H9 (cell line): ENCODE results near the gene TSPYL4. TPM values are rescaled to one million over a fixed set of nuclear protein-coding genes. Genes with fewer than 3 reads are reported as not detected.
"Not testable (repeated sequence)": the region's sequence is repeated elsewhere in the genome, so short reads cannot be mapped to it uniquely, and the experiment has no call there.

ENCODE experiments used
- DNase-seq: peaks from one replicate; pipeline ENCODE4 v3.0.0-alpha.2; 2017
- H2AFZ ChIP-seq: one replicate; pipeline ENCODE4 v1.6.1; 2013; ENCODE audit warnings: mild to moderate bottlenecking, low read length, control low read depth, moderate library complexity
- H2AK5ac ChIP-seq: 2 replicates; pipeline ENCODE4 v1.6.1; 2013; ENCODE audit warnings: low read length, control low read depth, mixed read lengths; ENCODE audit not compliant: insufficient read length
- H2BK120ac ChIP-seq: one replicate; pipeline ENCODE4 v1.6.1; 2013; ENCODE audit warnings: low read depth, mild to moderate bottlenecking, low read length, control low read depth, inconsistent platforms; ENCODE audit not compliant: poor library complexity, severe bottlenecking
- H2BK12ac ChIP-seq: 2 replicates; pipeline ENCODE4 v1.6.1; 2013; ENCODE audit warnings: low read length, control low read depth, mixed read lengths, low read depth; ENCODE audit not compliant: insufficient read length
- H2BK15ac ChIP-seq: 2 replicates; pipeline ENCODE4 v1.6.1; 2013; ENCODE audit warnings: low read depth, low read length, control low read depth
- H2BK20ac ChIP-seq: one replicate; pipeline ENCODE4 v1.6.1; 2013; ENCODE audit warnings: low read depth, mild to moderate bottlenecking, low read length, control low read depth, inconsistent platforms; ENCODE audit not compliant: poor library complexity, severe bottlenecking
- H2BK5ac ChIP-seq: 2 replicates; pipeline ENCODE4 v1.6.1; 2013; ENCODE audit warnings: low read length, control low read depth, mixed read lengths; ENCODE audit not compliant: insufficient read length
- H3K14ac ChIP-seq: 2 replicates; pipeline ENCODE4 v1.6.1; 2013; ENCODE audit warnings: low read length, control low read depth; ENCODE audit not compliant: insufficient read depth
- H3K18ac ChIP-seq: 2 replicates; pipeline ENCODE4 v1.6.1; 2013; ENCODE audit warnings: low read depth, mild to moderate bottlenecking, mixed read lengths, low read length, control low read depth; ENCODE audit not compliant: insufficient read length
- H3K23ac ChIP-seq: 2 replicates; pipeline ENCODE4 v1.6.1; 2013; ENCODE audit warnings: low read length, control low read depth, mixed read lengths, low read depth; ENCODE audit not compliant: insufficient read length
- H3K23me2 ChIP-seq: 2 replicates; pipeline ENCODE4 v1.6.1; 2013; ENCODE audit warnings: low read depth, mild to moderate bottlenecking, mixed read lengths, low read length, control low read depth; ENCODE audit not compliant: insufficient read length, poor library complexity, severe bottlenecking
- H3K27ac ChIP-seq: 2 replicates; pipeline ENCODE4 v1.5.1; 2013; ENCODE audit warnings: low read length, control low read depth, mixed read lengths, low read depth; ENCODE audit not compliant: insufficient read length
- H3K27me3 ChIP-seq: 2 replicates; pipeline ENCODE4 v1.6.1; 2013; ENCODE audit warnings: low read length, control low read depth, inconsistent platforms; ENCODE audit not compliant: insufficient read depth
- H3K4ac ChIP-seq: 2 replicates; pipeline ENCODE4 v1.6.1; 2013; ENCODE audit warnings: low read depth, mild to moderate bottlenecking, control low read depth, inconsistent platforms, low read length, moderate library complexity
- H3K4me1 ChIP-seq: 2 replicates; pipeline ENCODE4 v1.6.1; 2013; ENCODE audit warnings: low read length, control low read depth, inconsistent platforms; ENCODE audit not compliant: insufficient read depth
- H3K4me2 ChIP-seq: 2 replicates; pipeline ENCODE4 v1.6.1; 2013; ENCODE audit warnings: low read length, control low read depth, mixed read lengths; ENCODE audit not compliant: insufficient read length, insufficient read depth
- H3K56ac ChIP-seq: 2 replicates; pipeline ENCODE4 v1.6.1; 2013; ENCODE audit warnings: low read depth, mild to moderate bottlenecking, mixed read lengths, low read length, control low read depth; ENCODE audit not compliant: insufficient read length
- H3K79me1 ChIP-seq: 2 replicates; pipeline ENCODE4 v1.6.1; 2013; ENCODE audit warnings: low read depth, mild to moderate bottlenecking, moderate library complexity, low read length, control low read depth, inconsistent platforms; ENCODE audit not compliant: insufficient read depth, poor library complexity, severe bottlenecking
- H3K79me2 ChIP-seq: 2 replicates; pipeline ENCODE4 v1.6.1; 2013; ENCODE audit warnings: low read length, control low read depth, inconsistent platforms; ENCODE audit not compliant: insufficient read depth
- H3K9ac ChIP-seq: 2 replicates; pipeline ENCODE4 v1.6.1; 2013; ENCODE audit warnings: low read length, control low read depth, mixed read lengths; ENCODE audit not compliant: insufficient read length; ENCODE audit errors: extremely low read depth
- H3K9me3 ChIP-seq: one replicate; pipeline ENCODE4 v1.6.1; 2013; ENCODE audit warnings: low read depth, low read length, inconsistent platforms; ENCODE audit not compliant: control insufficient read depth
- H3T11ph ChIP-seq: one replicate; pipeline ENCODE4 v1.6.1; 2013; ENCODE audit warnings: mild to moderate bottlenecking, low read length, control low read depth, inconsistent platforms
- H4K20me1 ChIP-seq: one replicate; pipeline ENCODE4 v1.6.1; 2013; ENCODE audit not compliant: control insufficient read depth, insufficient read length, insufficient read depth
- H4K5ac ChIP-seq: 2 replicates; pipeline ENCODE4 v1.6.1; 2013; ENCODE audit warnings: low read depth, mild to moderate bottlenecking, mixed read lengths, low read length, control low read depth; ENCODE audit not compliant: insufficient read length
- H4K8ac ChIP-seq: replicated peaks from 2 replicates; pipeline ENCODE4 v1.6.1; 2013; ENCODE audit warnings: low read length, control low read depth, mixed read lengths, low read depth; ENCODE audit not compliant: insufficient read length
- H4K91ac ChIP-seq: 2 replicates; pipeline ENCODE4 v1.6.1; 2013; ENCODE audit warnings: low read depth, mild to moderate bottlenecking, moderate library complexity, mixed read lengths, low read length, control low read depth; ENCODE audit not compliant: insufficient read length
- H3K27ac Mint-ChIP-seq, 3 experiments: 2 replicates in 2 of 3; 3 replicates in 1 of 3; pipeline ENCODE4 v1.8.0; 2020 to 2021; ENCODE audit warnings: mixed read lengths in 3 of 3, mild to moderate bottlenecking in 1 of 3, moderate library complexity in 1 of 3
- H3K27me3 Mint-ChIP-seq: 2 replicates; pipeline ENCODE4 v1.8.0; 2021; ENCODE audit warnings: low read depth, mild to moderate bottlenecking, moderate library complexity, mixed read lengths
- H3K36me3 Mint-ChIP-seq, 3 experiments: 2 replicates in 2 of 3; 3 replicates in 1 of 3; pipeline ENCODE4 v1.8.0; 2020 to 2021; ENCODE audit warnings: low read depth in 3 of 3, mixed read lengths in 3 of 3; ENCODE audit not compliant: insufficient read depth in 1 of 3
- H3K4me1 Mint-ChIP-seq, 2 experiments: 2 replicates each; pipeline ENCODE4 v1.8.0; 2020; ENCODE audit warnings: mixed read lengths in 2 of 2
- H3K4me3 Mint-ChIP-seq, 2 experiments: 2 replicates in 1 of 2; 3 replicates in 1 of 2; pipeline ENCODE4 v1.8.0; 2020 to 2021; ENCODE audit warnings: mild to moderate bottlenecking in 2 of 2, mixed read lengths in 2 of 2, moderate library complexity in 1 of 2
- H3K9me3 Mint-ChIP-seq, 2 experiments: 2 replicates in 1 of 2; 3 replicates in 1 of 2; pipeline ENCODE4 v1.8.0; 2020; ENCODE audit warnings: mild to moderate bottlenecking in 2 of 2, mixed read lengths in 2 of 2, moderate library complexity in 1 of 2
- WGBS: extraction: QIAGEN DNeasy Blood & Tissue Kit; methylation state at CpG from one replicate; pipeline ENCODE4 v1.1.7; 2013; ENCODE audit warnings: missing lambda C conversion rate, low lambda C conversion rate, mixed read lengths; ENCODE audit not compliant: insufficient read length; ENCODE audit errors: extremely low coverage; 5-methylcytosine and 5-hydroxymethylcytosine counted together
- total RNA-seq: library from RNA; stranded (reverse); gene quantifications from 2 replicates; pipeline ENCODE4 v1.2.1, GENCODE V29; 2021
- TF ChIP-seq, protein P1 (sequence below): fragments of 200-600 bp; sonication (generic); conservative IDR thresholded peaks from 3 replicates; pipeline ENCODE4 v1.8.0; 2021; ENCODE audit warnings: antibody characterized with exemption, mild to moderate bottlenecking

TSPYL4 gene
- total RNA-seq, 1 experiment from 2014 or later, result 19.0 TPM

- Histone ChIP-seq H3K79me2 (no peaks in the 10 kb centered on the region), H4K20me1 (no peaks in the 10 kb centered on the region), H2BK5ac (no peak overlapping the region), H3K4me1 (no peaks in the 10 kb centered on the region; the same call in 1 of the 2 replicates), H3K9ac (no peak overlapping the region), H3K14ac (no peak overlapping the region), H2BK120ac (no peak overlapping the region), H2BK12ac (no peak overlapping the region), H2BK20ac (no peak overlapping the region), H4K91ac (no peak overlapping the region), H2AK5ac (no peak overlapping the region), H3K23ac (no peak overlapping the region), H4K8ac (no peak overlapping the region), H3K18ac (no peak overlapping the region), H3K4me2 (no peak overlapping the region), H3K4ac (no peak overlapping the region), H4K5ac (no peak overlapping the region), H3K79me1 (no peaks in the 10 kb centered on the region), H2BK15ac (no peak overlapping the region), H3K23me2 (no peaks in the 10 kb centered on the region), H3K56ac (no peak overlapping the region), H3T11ph (no peak overlapping the region), H3K27ac (no peak overlapping the region), H3K27me3 (no peaks in the 10 kb centered on the region), H2AFZ (no peak overlapping the region), H3K9me3 (no peaks in the 10 kb centered on the region)
- Mint-ChIP-seq H3K4me1 (peaks cover 3 to 5% of the 10 kb centered on the region in 2 experiments; a peak in 2 of 4 replicates), H3K9me3 (no peaks in the 10 kb centered on the region), H3K27me3 (no peaks in the 10 kb centered on the region; the same call in 1 of the 2 replicates), H3K36me3 (no peaks in the 10 kb centered on the region), H3K4me3 (no peak overlapping the region), H3K27ac (no peak overlapping the region)
- no peak for DNase-seq
- no CpG with 5 or more reads among the region's 1 CpG for WGBS
- TF ChIP-seq, protein P1, sequence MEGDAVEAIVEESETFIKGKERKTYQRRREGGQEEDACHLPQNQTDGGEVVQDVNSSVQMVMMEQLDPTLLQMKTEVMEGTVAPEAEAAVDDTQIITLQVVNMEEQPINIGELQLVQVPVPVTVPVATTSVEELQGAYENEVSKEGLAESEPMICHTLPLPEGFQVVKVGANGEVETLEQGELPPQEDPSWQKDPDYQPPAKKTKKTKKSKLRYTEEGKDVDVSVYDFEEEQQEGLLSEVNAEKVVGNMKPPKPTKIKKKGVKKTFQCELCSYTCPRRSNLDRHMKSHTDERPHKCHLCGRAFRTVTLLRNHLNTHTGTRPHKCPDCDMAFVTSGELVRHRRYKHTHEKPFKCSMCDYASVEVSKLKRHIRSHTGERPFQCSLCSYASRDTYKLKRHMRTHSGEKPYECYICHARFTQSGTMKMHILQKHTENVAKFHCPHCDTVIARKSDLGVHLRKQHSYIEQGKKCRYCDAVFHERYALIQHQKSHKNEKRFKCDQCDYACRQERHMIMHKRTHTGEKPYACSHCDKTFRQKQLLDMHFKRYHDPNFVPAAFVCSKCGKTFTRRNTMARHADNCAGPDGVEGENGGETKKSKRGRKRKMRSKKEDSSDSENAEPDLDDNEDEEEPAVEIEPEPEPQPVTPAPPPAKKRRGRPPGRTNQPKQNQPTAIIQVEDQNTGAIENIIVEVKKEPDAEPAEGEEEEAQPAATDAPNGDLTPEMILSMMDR, result no peak
Observed at GRCh38 chr6:116286773-116287358, 33.0 kb upstream of the TSPYL4 start.

GRCh38 chr6:116284984-116285383, 31.1 kb upstream of the TSPYL4 start:
- H3K9me3 Mint-ChIP-seq, H3K27ac ChIP-seq, H2BK20ac ChIP-seq, H3K27me3 Mint-ChIP-seq, H2BK5ac ChIP-seq, H2BK15ac ChIP-seq, H3K23me2 ChIP-seq, H3K79me1 ChIP-seq, H3K27ac Mint-ChIP-seq, H3K9me3 ChIP-seq, H3K4me3 Mint-ChIP-seq, H3K23ac ChIP-seq, H3T11ph ChIP-seq, H4K91ac ChIP-seq, H2AFZ ChIP-seq, H3K14ac ChIP-seq, H3K9ac ChIP-seq, H3K79me2 ChIP-seq, H2AK5ac ChIP-seq, H4K20me1 ChIP-seq, H3K18ac ChIP-seq, H3K4ac ChIP-seq, H2BK12ac ChIP-seq, DNase-seq, H4K8ac ChIP-seq, H3K56ac ChIP-seq, H3K27me3 ChIP-seq, H3K36me3 Mint-ChIP-seq, H2BK120ac ChIP-seq, H3K4me1 ChIP-seq, H3K4me2 ChIP-seq, H4K5ac ChIP-seq: not testable (repeated sequence)
- no CpG with 5 or more reads among the region's 4 CpGs for WGBS
- H3K4me1 Mint-ChIP-seq, result peaks cover 11 to 13% of the 10 kb centered on the region in 2 experiments
